Panc1 (cell line): ENCODE results near the gene PSMA7.

Experiments
- CTCF ChIP-seq: fragments of 450-650 bp; IDR thresholded peaks from 2 replicates; pipeline ENCODE4 v1.5.1; 2017; ENCODE audit warnings: mild to moderate bottlenecking
- REST ChIP-seq, 2 experiments: IDR thresholded peaks; 2 replicates each; pipeline ENCODE4 v1.6.1; 2011 to 2012; ENCODE audit warnings: low read depth in 2 of 2, control low read depth in 1 of 2, low read length in 1 of 2, mild to moderate bottlenecking in 1 of 2, moderate library complexity in 1 of 2; ENCODE audit not compliant: insufficient read depth in 1 of 2
- SIN3A ChIP-seq: IDR thresholded peaks from 2 replicates; pipeline ENCODE4 v1.6.1; 2012; ENCODE audit warnings: low read depth, mild to moderate bottlenecking, low read length, moderate library complexity, borderline replicate concordance; ENCODE audit not compliant: insufficient read depth
- TCF7L2 ChIP-seq: IDR thresholded peaks from 2 replicates; pipeline ENCODE4 v1.6.1; 2011; ENCODE audit warnings: mild to moderate bottlenecking, low read depth, low read length, inconsistent platforms

GRCh38 chr20:62191781-62192559, 48.8 kb upstream of the PSMA7 start:
- no peak for TF ChIP-seq CTCF
- no peak for TF ChIP-seq SIN3A
- TF ChIP-seq TCF7L2 = no peak
- no peak for TF ChIP-seq REST (IDR thresholded peaks at IDR 0.05; ENCODE audit: insufficient read depth in 1 of 2, low read depth in 2 of 2, low read length in 1 of 2)
